GM18505 (cell line): ENCODE results near the gene SLC8A3.

ENCODE experiments used
- ATAC-seq: cut with Tn5 transposase; IDR thresholded peaks from one replicate; pipeline ENCODE4 v1.9.1; 2021; ENCODE audit not compliant: unreplicated experiment
- POLR2A ChIP-seq: IDR thresholded peaks from 4 replicates; pipeline ENCODE4 v1.6.1; 2011; ENCODE audit warnings: borderline replicate concordance; ENCODE audit not compliant: insufficient read depth, insufficient read length; ENCODE audit errors: extremely low read depth

SLC8A3 gene

DNA sequence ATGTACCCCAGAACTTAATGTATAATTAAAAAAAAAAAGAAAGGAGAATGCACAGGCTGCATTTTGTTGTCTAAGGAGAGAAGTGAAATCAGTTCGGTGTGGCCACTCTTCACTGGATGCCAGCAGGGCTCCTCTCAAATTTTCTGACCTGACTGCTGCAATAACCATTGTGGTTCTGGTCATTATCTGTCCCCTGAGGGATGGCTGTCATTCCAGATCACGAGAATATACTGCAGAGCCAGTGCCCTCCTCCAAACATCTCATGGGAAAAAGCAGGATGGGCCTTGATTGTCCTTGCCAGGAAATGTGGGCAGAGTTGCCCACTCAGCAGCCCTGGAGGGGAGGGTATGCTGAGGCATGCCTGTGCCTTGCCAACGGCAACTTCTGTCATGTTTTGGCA, 139.1 kb downstream of the SLC8A3 start:
- ATAC-seq = no peak
- no peak for TF ChIP-seq POLR2A

DNA sequence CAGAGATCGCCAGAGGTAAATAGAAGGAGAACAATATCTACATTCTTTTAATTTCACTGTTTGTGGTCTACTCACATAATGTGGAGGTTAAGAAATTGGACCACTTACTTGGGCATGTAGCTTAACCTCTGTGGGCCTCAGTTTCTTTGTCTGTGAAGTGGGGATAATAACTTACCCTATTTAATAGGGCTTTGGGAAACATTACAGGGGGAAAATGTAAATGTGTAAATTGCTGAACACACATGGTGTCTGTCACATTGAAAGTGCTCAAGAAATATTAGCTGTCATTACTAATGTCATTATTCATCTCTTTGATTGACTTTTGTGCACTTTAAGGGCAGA, 140.5 kb downstream of the SLC8A3 start:
- no peak for ATAC-seq
- no peak for TF ChIP-seq POLR2A

DNA sequence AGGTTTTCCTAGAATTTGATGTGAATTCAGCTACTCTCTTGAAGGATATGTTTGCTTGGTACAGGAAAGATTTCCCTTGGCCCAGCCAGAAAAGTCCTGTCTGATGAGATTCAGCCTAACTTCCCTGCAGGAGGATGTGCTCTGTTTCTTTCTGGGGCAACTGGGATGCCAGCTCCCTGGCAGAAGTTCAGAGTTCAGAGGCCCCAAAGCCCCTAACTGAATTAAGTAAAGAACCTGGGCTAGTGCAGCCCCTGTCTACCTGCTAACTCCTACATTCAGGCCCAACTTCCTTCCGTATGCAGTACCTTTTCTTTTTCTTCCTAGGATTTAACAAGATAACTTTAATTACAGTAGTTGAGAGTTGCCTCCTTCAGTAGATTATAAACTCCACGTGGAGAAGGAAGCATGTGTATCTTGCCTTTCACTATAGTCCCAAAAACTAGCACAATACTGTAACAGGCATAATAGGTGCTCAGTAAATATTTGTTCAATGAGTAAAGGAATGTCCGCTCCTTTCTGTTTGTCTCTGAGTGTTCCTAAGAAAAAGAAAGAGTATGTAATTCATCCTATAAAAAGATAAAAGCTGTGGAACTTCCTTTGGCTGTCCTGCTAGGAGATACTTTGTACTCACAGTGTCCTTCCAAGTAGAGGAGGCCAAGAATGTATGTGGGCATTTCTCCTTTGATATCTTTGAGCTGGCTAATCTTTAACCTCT, 141.0 kb downstream of the SLC8A3 start:
- ATAC-seq = no peak
- TF ChIP-seq POLR2A = no peak

DNA sequence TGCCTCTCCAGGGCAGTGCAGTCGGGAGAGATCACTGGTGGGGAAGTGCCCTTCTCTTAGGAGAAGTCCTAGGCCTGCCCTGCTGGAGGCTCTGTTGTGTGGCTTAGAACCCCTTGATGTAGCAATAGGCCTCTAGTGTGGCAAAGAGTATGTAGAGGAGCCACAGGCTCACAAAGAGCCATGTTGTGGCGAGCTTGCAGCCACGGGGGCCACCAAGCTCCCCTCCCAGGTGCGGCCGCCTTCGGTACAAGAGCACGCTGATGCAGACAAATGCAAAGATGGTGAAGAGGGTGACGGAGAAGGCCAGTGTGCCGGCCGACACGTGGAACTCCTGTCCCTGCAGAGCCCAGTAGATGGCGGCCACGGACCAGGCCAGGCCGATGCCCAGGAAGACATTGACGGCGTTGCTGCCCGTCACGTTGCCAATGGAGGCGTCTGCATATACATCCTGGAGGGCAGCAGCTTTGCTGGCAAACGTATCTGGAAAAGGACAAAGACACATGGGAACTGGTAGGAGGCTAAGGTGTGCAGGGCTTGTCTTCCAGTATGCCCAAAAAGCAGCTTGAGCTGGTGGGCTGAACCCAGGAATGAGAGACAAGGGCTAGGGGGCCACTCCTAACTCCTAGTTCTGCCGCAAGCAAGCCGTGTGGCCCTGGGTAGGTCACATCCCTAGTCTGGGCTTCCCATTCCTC, 142.8 kb downstream of the SLC8A3 start:
- ATAC-seq = no peak
- TF ChIP-seq POLR2A = no peak

DNA sequence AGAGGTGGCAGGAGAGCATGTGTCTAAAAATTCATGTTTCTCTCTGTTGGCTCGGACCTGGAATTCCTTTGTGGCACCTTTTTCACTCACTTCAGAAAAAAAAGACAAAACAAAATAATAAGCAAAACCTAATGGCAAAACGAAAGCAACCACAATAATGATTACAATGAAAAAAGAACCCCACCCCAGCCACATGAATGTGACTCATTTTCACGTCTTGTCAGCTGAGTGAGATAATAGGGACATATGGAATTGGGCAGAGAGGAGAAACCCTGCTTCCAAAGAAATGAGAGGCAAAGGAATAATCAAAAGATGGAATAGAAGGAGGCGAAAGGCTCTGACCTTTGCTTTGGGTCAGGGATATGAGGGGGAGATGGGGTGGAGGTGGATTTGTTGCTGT, 143.4 kb downstream of the SLC8A3 start:
- no peak for ATAC-seq
- no peak for TF ChIP-seq POLR2A

DNA sequence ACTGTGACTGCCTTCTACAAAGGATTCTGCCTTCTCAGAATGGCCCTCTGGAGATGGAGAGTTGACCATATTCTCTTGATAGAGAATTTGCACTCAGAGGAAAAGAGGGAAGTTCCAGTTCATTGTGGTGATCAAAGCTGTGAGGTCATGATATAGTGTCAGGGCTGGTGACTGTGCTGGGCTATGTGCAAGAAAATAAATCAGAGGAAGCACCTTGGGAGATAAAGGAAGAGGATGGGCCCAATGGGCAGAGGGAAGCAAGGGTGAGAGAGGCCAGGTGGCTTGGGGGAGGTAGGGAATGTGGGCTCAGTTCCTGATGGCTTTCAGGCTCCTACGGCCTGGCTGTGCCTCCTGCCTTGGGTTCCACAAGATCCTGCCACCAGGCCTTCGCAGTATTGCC, 145.8 kb downstream of the SLC8A3 start:
- no peak for TF ChIP-seq POLR2A
- ATAC-seq = no peak

DNA sequence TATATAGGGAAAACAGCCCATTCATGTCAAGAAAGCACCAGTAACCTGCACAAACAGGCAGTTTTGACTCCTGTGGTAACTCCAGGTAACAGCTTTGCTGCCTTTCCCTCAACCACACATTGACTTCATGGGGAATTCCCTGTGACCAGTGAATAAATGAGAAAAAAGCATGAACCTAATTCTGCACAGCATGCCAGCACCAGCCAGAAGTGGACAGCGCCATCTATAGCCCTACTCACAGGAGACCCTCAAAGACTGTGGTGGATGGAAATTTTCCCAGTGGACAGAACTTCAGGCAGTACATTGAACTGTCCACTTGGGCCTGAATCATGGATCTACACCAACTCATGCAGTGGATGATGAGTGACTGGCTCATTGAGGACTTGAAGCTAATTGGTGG, 152.1 kb downstream of the SLC8A3 start:
- no peak for ATAC-seq
- no peak for TF ChIP-seq POLR2A

DNA sequence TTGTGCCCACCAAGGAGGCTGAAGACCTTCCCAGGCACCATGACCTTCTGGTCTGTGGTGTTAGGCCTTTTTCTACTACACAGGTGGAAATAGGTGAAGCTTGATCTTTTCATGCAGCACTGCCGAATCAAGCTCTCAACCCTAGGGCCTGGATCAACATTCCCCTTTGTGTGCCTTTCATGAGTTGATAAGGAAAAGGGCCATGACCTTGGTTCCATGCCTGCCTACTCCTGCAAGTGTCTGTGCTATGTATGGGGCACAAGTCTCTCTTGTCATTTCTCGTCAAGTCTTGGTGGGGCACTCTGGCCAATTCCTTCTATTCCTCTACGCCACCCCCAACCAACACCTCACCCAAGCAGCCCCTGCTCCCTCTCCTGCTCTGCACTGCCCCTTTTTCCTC, 154.5 kb downstream of the SLC8A3 start:
- ATAC-seq = no peak
- TF ChIP-seq POLR2A = no peak

DNA sequence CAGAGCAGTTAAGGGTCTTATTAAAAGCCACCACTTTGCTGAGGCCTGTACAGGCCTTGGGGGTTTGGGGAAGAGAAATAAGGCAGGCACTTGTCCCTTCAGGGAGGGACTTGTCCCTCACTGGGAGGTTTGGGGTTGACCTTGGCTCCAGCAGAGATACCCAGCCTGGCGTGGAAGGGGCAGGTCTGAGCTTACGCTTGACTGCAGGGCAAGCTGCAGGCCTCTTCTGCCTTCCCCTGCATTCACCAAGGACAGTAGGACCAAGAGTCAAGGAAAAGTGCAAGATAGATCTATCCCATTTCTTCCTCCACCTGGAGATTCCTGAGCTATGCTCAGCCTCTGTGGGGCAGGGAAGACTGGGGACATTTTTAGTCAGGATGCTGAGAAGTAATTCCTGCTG, 155.2 kb downstream of the SLC8A3 start:
- no peak for ATAC-seq
- no peak for TF ChIP-seq POLR2A

DNA sequence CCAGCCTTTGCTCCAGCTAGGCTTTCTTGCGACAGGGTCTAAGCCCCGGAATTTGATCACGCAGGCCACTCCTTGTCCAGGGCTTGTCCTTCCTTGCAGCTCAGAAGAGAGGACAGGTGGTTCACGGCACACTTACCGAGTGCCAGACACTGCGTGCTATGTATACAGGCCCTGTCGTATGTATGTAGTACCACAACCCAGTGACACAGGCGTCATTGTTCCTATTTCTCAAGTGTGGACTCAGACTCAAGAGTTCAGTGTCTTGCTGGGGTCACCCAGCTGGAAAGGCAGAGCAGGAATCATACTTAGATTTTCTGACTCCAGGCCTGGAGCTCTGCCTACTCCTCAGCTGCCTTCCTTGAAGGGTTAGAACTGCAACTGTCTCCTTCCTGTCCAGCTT, 155.6 kb downstream of the SLC8A3 start:
- ATAC-seq = no peak
- no peak for TF ChIP-seq POLR2A

DNA sequence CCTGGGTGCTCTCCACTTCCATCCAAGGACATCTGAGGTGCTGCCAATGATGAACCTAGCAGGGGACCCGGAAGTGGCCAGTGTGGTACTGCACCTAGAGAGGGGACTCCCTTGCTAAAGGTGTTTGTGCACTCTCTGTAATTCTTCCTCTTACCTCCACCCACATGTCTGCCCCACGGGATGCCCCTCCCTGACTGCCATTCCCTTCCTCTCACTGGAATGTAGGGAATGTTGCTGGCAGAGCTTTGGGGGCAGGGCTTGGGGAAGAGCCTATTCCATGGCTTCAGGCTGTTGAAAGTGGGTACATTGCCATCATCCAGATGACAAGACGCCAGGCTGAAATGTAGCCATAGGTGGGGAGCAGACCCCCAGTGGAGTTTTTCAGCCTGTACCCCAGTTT, 156.3 kb downstream of the SLC8A3 start:
- no peak for TF ChIP-seq POLR2A
- ATAC-seq = no peak

DNA sequence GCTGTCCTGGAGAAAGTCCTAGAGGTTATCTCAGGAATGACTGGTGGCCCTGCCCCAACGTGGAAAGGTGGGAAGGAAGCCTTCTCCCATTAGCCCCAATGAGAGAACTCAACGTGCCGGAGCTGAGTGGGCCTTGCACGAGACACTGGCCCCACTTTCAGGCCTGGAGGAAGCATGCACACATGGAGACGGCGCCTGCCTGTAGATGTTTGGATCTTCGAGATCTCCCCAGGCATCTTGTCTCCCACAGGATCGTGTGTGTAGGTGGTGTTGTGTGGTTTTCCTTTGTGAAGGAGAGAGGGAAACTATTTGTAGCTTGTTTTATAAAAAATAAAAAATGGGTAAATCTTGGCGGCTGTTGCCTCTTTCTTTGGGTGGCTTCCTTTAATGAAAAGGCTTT, 156.7 kb downstream of the SLC8A3 start:
- ATAC-seq = no peak
- TF ChIP-seq POLR2A = no peak

DNA sequence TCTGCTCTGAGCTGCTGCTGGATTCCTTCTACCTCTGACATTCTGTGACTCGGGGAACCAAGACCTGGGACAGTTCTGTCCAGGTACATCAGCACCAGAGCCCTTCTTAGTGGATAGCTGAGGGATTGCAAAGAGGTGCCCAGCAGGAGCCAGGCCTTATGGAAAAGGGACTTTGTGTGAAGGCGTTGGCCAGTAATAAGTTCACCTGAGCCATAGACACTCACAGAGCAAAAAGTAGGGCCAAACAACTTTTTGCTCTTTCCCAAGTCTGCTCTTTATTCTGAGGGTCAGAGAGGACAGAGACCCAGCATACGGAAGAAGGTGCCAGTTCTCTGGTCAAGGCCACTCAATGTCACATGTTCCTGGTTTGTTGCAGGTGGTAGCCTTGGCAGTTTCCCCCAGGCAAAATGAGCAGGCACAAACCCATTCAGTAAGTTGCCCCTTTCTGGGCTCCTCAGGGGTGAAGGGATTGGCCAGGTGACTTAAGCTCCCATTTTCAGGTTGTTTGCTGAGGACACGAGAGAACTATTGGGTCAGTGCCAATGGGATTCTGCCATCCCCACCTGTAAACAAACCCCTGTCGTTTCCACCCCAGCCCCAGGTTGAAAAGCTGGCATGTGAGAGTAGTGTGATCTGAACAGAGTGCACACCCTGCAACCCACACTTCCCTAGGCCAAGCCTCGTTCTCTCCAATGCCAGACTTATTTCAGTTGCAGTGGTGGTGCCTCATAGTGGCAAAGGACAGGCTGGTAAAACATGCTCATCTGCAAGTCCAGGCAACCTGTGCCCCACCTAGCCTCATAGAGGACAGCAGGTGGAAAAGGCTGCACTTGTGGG, 159.2 kb downstream of the SLC8A3 start:
- ATAC-seq = no peak
- no peak for TF ChIP-seq POLR2A
